Measurements from ENCODE around the gene CFAP57.

The CFAP57 gene

GRCh38 chr1:43171312-43171875 is 736 bp upstream of the CFAP57 start:
- Histone ChIP-seq H3K27ac (ENCODE audit: low read length, poor library complexity, severe bottlenecking) (no peak overlapping the region), H2BK12ac (ENCODE audit: low read length in 2 of 2) (no peak overlapping the region), H3K9ac (ENCODE audit: low read length) (peak overlapping the region; percentile 90), H3K4ac (ENCODE audit: low read depth in 1 of 2, low read length in 2 of 2) (no peak overlapping the region), H3K9me3 (ENCODE audit: control insufficient read depth, low read length) (no peaks in the 10 kb centered on the region), H2AFZ (ENCODE audit: low read depth, low read length) (peak overlapping the region; percentile 94), H2BK5ac (ENCODE audit: low read depth, low read length, poor library complexity, severe bottlenecking) (no peak overlapping the region), H3K36me3 (ENCODE audit: control insufficient read depth in 1 of 2, insufficient read depth in 2 of 2, low read depth in 1 of 2, low read length in 2 of 2) (peaks cover 13 to 41% of the 10 kb centered on the region in 2 experiments), H3K27me3 (ENCODE audit: control insufficient read depth in 1 of 2, insufficient read depth in 1 of 2, low read length in 2 of 2) (peaks cover 5 to 10% of the 10 kb centered on the region in 2 experiments), H2AK5ac (ENCODE audit: low read length, severe bottlenecking) (no peak overlapping the region), H3K4me1 (ENCODE audit: control insufficient read depth, insufficient read depth, low read depth, low read length) (peaks cover 3% of the 10 kb centered on the region), H3K14ac (ENCODE audit: low read length in 2 of 2) (peak overlapping the region in 1 of 2 experiments; percentile 5), H3K23ac (ENCODE audit: low read length in 2 of 2) (peak overlapping the region in 1 of 2 experiments; percentile 46), H2BK15ac (ENCODE audit: low read depth, poor library complexity, severe bottlenecking) (no peak overlapping the region), H4K8ac (ENCODE audit: low read length) (no peak overlapping the region), H4K91ac (ENCODE audit: low read length) (no peak overlapping the region), H3K79me1 (replicated peaks; ENCODE audit: low read length, poor library complexity, severe bottlenecking) (peaks cover 27% of the 10 kb centered on the region), H3K18ac (ENCODE audit: low read depth in 1 of 2, low read length in 2 of 2) (no peak overlapping the region), H3K4me2 (ENCODE audit: low read length, poor library complexity, severe bottlenecking) (peak overlapping the region; percentile 45), H2BK120ac (ENCODE audit: low read depth, low read length) (no peak overlapping the region), H3K4me3 (ENCODE audit: insufficient read depth in 1 of 2, low read depth in 1 of 2, low read length in 2 of 2) (peak overlapping the region; percentile 72 to 96)
- WGBS = 25% methylated on average over 17 of the region's 17 CpGs
- DNase-seq = no peak

GRCh38 chr1:43172527-43172972 is 420 bp downstream of the CFAP57 start:
- H3K36me3 ChIP-seq (ENCODE audit: control insufficient read depth in 1 of 2, insufficient read depth in 2 of 2, low read depth in 1 of 2, low read length in 2 of 2) = peaks cover 9 to 30% of the 10 kb centered on the region in 2 experiments
- H4K8ac ChIP-seq (ENCODE audit: low read length) = no peak overlapping the region
- H2AFZ ChIP-seq (ENCODE audit: low read depth, low read length) = peak overlapping the region; percentile 84
- no peak overlapping the region for H3K14ac ChIP-seq (ENCODE audit: low read length in 2 of 2)
- no peak overlapping the region for H3K4ac ChIP-seq (ENCODE audit: low read depth in 1 of 2, low read length in 2 of 2)
- peak overlapping the region; percentile 45 for H3K4me2 ChIP-seq (ENCODE audit: low read length, poor library complexity, severe bottlenecking)
- H3K27me3 ChIP-seq (ENCODE audit: control insufficient read depth in 1 of 2, insufficient read depth in 1 of 2, low read length in 2 of 2) = peaks cover 17 to 21% of the 10 kb centered on the region in 2 experiments
- 3% methylated on average over 16 of the region's 20 CpGs for WGBS
- H4K91ac ChIP-seq (ENCODE audit: low read length) = no peak overlapping the region
- H3K23ac ChIP-seq (ENCODE audit: low read length in 2 of 2) = no peak overlapping the region
- H3K4me3 ChIP-seq (ENCODE audit: insufficient read depth in 1 of 2, low read depth in 1 of 2, low read length in 2 of 2) = peak overlapping the region; percentile 72 to 96
- H2BK12ac ChIP-seq (ENCODE audit: low read length in 2 of 2) = no peak overlapping the region
- H2BK15ac ChIP-seq (ENCODE audit: low read depth, poor library complexity, severe bottlenecking) = no peak overlapping the region
- peaks cover 3% of the 10 kb centered on the region for H3K4me1 ChIP-seq (ENCODE audit: control insufficient read depth, insufficient read depth, low read depth, low read length)
- H3K18ac ChIP-seq (ENCODE audit: low read depth in 1 of 2, low read length in 2 of 2) = no peak overlapping the region
- DNase-seq = peak; percentile 87
- no peak overlapping the region for H2AK5ac ChIP-seq (ENCODE audit: low read length, severe bottlenecking)
- peak overlapping the region; percentile 90 for H3K9ac ChIP-seq (ENCODE audit: low read length)
- H3K9me3 ChIP-seq (ENCODE audit: control insufficient read depth, low read length) = no peaks in the 10 kb centered on the region
- H3K79me1 ChIP-seq (replicated peaks; ENCODE audit: low read length, poor library complexity, severe bottlenecking) = peaks cover 24% of the 10 kb centered on the region
- no peak overlapping the region for H2BK120ac ChIP-seq (ENCODE audit: low read depth, low read length)
- H3K27ac ChIP-seq (ENCODE audit: low read length, poor library complexity, severe bottlenecking) = no peak overlapping the region
- H2BK5ac ChIP-seq (ENCODE audit: low read depth, low read length, poor library complexity, severe bottlenecking) = no peak overlapping the region

GRCh38 chr1:43174873-43175272 is 2.7 kb downstream of the CFAP57 start:
- no peak overlapping the region for H2AFZ ChIP-seq (ENCODE audit: low read depth, low read length)
- H2AK5ac ChIP-seq (ENCODE audit: low read length, severe bottlenecking) = no peak overlapping the region
- H2BK12ac ChIP-seq (ENCODE audit: low read length in 2 of 2) = no peak overlapping the region
- H3K4me1 ChIP-seq (ENCODE audit: control insufficient read depth, insufficient read depth, low read depth, low read length) = peaks cover 3% of the 10 kb centered on the region
- H4K91ac ChIP-seq (ENCODE audit: low read length) = no peak overlapping the region
- H3K9me3 ChIP-seq (ENCODE audit: control insufficient read depth, low read length) = no peaks in the 10 kb centered on the region
- no peak overlapping the region for H3K18ac ChIP-seq (ENCODE audit: low read depth in 1 of 2, low read length in 2 of 2)
- peaks cover 0 to 7% of the 10 kb centered on the region in 2 experiments for H3K36me3 ChIP-seq (ENCODE audit: control insufficient read depth in 1 of 2, insufficient read depth in 2 of 2, low read depth in 1 of 2, low read length in 2 of 2)
- DNase-seq = no peak
- peaks cover 6% of the 10 kb centered on the region for H3K79me1 ChIP-seq (replicated peaks; ENCODE audit: low read length, poor library complexity, severe bottlenecking)
- peaks cover 20 to 28% of the 10 kb centered on the region in 2 experiments for H3K27me3 ChIP-seq (ENCODE audit: control insufficient read depth in 1 of 2, insufficient read depth in 1 of 2, low read length in 2 of 2)
- no peak overlapping the region for H3K27ac ChIP-seq (ENCODE audit: low read length, poor library complexity, severe bottlenecking)
- H4K8ac ChIP-seq (ENCODE audit: low read length) = no peak overlapping the region
- no peak overlapping the region for H3K23ac ChIP-seq (ENCODE audit: low read length in 2 of 2)
- H3K14ac ChIP-seq (ENCODE audit: low read length in 2 of 2) = no peak overlapping the region
- H2BK15ac ChIP-seq (ENCODE audit: low read depth, poor library complexity, severe bottlenecking) = no peak overlapping the region
- no CpG with 5 or more reads among the region's 2 CpGs for WGBS
- no peak overlapping the region for H3K9ac ChIP-seq (ENCODE audit: low read length)
- H2BK120ac ChIP-seq (ENCODE audit: low read depth, low read length) = no peak overlapping the region
- H3K4me2 ChIP-seq (ENCODE audit: low read length, poor library complexity, severe bottlenecking) = no peak overlapping the region
- H3K4me3 ChIP-seq (ENCODE audit: insufficient read depth in 1 of 2, low read depth in 1 of 2, low read length in 2 of 2) = no peak overlapping the region
- no peak overlapping the region for H3K4ac ChIP-seq (ENCODE audit: low read depth in 1 of 2, low read length in 2 of 2)
- no peak overlapping the region for H2BK5ac ChIP-seq (ENCODE audit: low read depth, low read length, poor library complexity, severe bottlenecking)

- no peak overlapping the region for H2AK5ac ChIP-seq (ENCODE audit: low read length, severe bottlenecking)
- H3K27me3 ChIP-seq (ENCODE audit: control insufficient read depth in 1 of 2, insufficient read depth in 1 of 2, low read length in 2 of 2) = peaks cover 20 to 34% of the 10 kb centered on the region in 2 experiments
- no peak overlapping the region for H4K91ac ChIP-seq (ENCODE audit: low read length)
- H3K36me3 ChIP-seq (ENCODE audit: control insufficient read depth in 1 of 2, insufficient read depth in 2 of 2, low read depth in 1 of 2, low read length in 2 of 2) = no peaks in the 10 kb centered on the region
- H3K9ac ChIP-seq (ENCODE audit: low read length) = no peak overlapping the region
- H3K9me3 ChIP-seq (ENCODE audit: control insufficient read depth, low read length) = no peaks in the 10 kb centered on the region
- no peak overlapping the region for H3K23ac ChIP-seq (ENCODE audit: low read length in 2 of 2)
- no peak overlapping the region for H2BK5ac ChIP-seq (ENCODE audit: low read depth, low read length, poor library complexity, severe bottlenecking)
- no peak overlapping the region for H3K18ac ChIP-seq (ENCODE audit: low read depth in 1 of 2, low read length in 2 of 2)
- H3K4me3 ChIP-seq (ENCODE audit: insufficient read depth in 1 of 2, low read depth in 1 of 2, low read length in 2 of 2) = no peak overlapping the region
- WGBS = 44% methylated on average over 4 of the region's 4 CpGs
- H2BK120ac ChIP-seq (ENCODE audit: low read depth, low read length) = no peak overlapping the region
- no peak overlapping the region for H3K4me2 ChIP-seq (ENCODE audit: low read length, poor library complexity, severe bottlenecking)
- H3K27ac ChIP-seq (ENCODE audit: low read length, poor library complexity, severe bottlenecking) = no peak overlapping the region
- H2BK15ac ChIP-seq (ENCODE audit: low read depth, poor library complexity, severe bottlenecking) = no peak overlapping the region
- H4K8ac ChIP-seq (ENCODE audit: low read length) = no peak overlapping the region
- no peak overlapping the region for H2BK12ac ChIP-seq (ENCODE audit: low read length in 2 of 2)
- H2AFZ ChIP-seq (ENCODE audit: low read depth, low read length) = no peak overlapping the region
- no peaks in the 10 kb centered on the region for H3K4me1 ChIP-seq (ENCODE audit: control insufficient read depth, insufficient read depth, low read depth, low read length)
- no peak overlapping the region for H3K14ac ChIP-seq (ENCODE audit: low read length in 2 of 2)
- H3K4ac ChIP-seq (ENCODE audit: low read depth in 1 of 2, low read length in 2 of 2) = no peak overlapping the region
- no peak for DNase-seq
- H3K79me1 ChIP-seq (replicated peaks; ENCODE audit: low read length, poor library complexity, severe bottlenecking) = no peaks in the 10 kb centered on the region
These were observed 5.6 kb downstream of the CFAP57 start for GRCh38 chr1:43177691-43178090.
